Activated B cell treated with CpG ODN at 0.5 μM for 24 hours (primary cell): Measurements from ENCODE around the gene FCGBP. TPM values are rescaled to one million over a fixed set of nuclear protein-coding genes. Genes with fewer than 3 reads are reported as not detected.

ENCODE experiments used
- ATAC-seq: fragments of 200-7000 bp; cut with Tn5 transposase; one replicate; pipeline ENCODE4 v1.10.0; 2021; ENCODE audit warnings: low read depth, mild to moderate bottlenecking, moderate library complexity
- CTCF ChIA-PET: fragments of 350-600 bp; sonication (Branson Sonifier 250); formaldehyde crosslinking; loops from one replicate; lab custom pipeline; 2021; ENCODE audit warnings: antibody characterized with exemption; lab: Charles Lee
- POLR2A ChIA-PET: fragments of 350-600 bp; sonication (Branson Sonifier 250); formaldehyde crosslinking; loops from one replicate; lab custom pipeline; 2021; ENCODE audit warnings: antibody characterized with exemption; lab: Charles Lee
- DNase-seq: peaks from one replicate; pipeline ENCODE4 v3.0.0; 2022
- H3K27ac Mint-ChIP-seq: one replicate; pipeline ENCODE4 v1.8.0; 2020; ENCODE audit warnings: mixed read lengths
- H3K27me3 Mint-ChIP-seq: one replicate; pipeline ENCODE4 v1.8.0; 2021; ENCODE audit warnings: mixed read lengths
- H3K36me3 Mint-ChIP-seq: one replicate; pipeline ENCODE4 v1.8.0; 2021; ENCODE audit warnings: low read depth, mixed read lengths
- H3K4me1 Mint-ChIP-seq: one replicate; pipeline ENCODE4 v1.8.0; 2021; ENCODE audit warnings: mixed read lengths
- H3K4me3 Mint-ChIP-seq: one replicate; pipeline ENCODE4 v1.8.0; 2020; ENCODE audit warnings: mild to moderate bottlenecking, mixed read lengths
- H3K9me3 Mint-ChIP-seq: one replicate; pipeline ENCODE4 v1.8.0; 2020; ENCODE audit warnings: mixed read lengths
- CTCF ChIP-seq: fragments of 200-600 bp; IDR thresholded peaks from one replicate; pipeline ENCODE4 v1.8.0; 2022; ENCODE audit warnings: antibody characterized with exemption, mild to moderate bottlenecking
- intact Hi-C: fragments of 100-400 bp; cut with micrococcal nuclease; formaldehyde crosslinking; loops from one replicate; pipeline ENCODE4 v1.15.1; 2024
- total RNA-seq: library from RNA; stranded (reverse); gene quantifications from 2 replicates; pipeline ENCODE4 v1.2.3, GENCODE V29; 2022

The FCGBP gene
- total RNA-seq, 1 donor from 2014 or later, result 6.1 TPM

GRCh38 chr19:39924389-39924788 lies 10.0 kb downstream of the FCGBP start:
- H3K36me3 Mint-ChIP-seq, result peaks cover 4% of the 10 kb centered on the region
- TF ChIP-seq CTCF, result no peak
- H3K4me1 Mint-ChIP-seq, result no peaks in the 10 kb centered on the region
- H3K27me3 Mint-ChIP-seq, result no peaks in the 10 kb centered on the region
- ChIA-PET CTCF (interaction anchor here (2.5 kb wide), 1 partner anchor 46 kb away, joined by 10 read pairs; the partner anchor contains the start of gene PSMC4), POLR2A (interaction anchor here (1.4 kb wide), 1 partner anchor 46 kb away, joined by 3 read pairs; the partner anchor contains the start of gene PSMC4)
- intact Hi-C loops, result no loop called here
- DNase-seq, result no peak
- H3K27ac Mint-ChIP-seq, result no peak overlapping the region
- peaks cover 3% of the 10 kb centered on the region for H3K9me3 Mint-ChIP-seq
- no peak overlapping the region for H3K4me3 Mint-ChIP-seq
- no peak for ATAC-seq

GRCh38 chr19:39923862-39924261 lies 10.6 kb downstream of the FCGBP start:
- no peak overlapping the region for H3K4me3 Mint-ChIP-seq
- H3K9me3 Mint-ChIP-seq, result peaks cover 4% of the 10 kb centered on the region
- ATAC-seq (no peak), DNase-seq (no peak)
- ChIA-PET POLR2A (interaction anchor here (0.6 to 1.4 kb wide), 2 partner anchors 47 to 125 kb away, joined by 3 to 6 read pairs; partner anchors contain the start of gene PSMC4), CTCF (interaction anchor here (2.5 kb wide), 1 partner anchor 47 kb away, joined by 10 read pairs; the partner anchor contains the start of gene PSMC4)
- no peaks in the 10 kb centered on the region for H3K4me1 Mint-ChIP-seq
- H3K36me3 Mint-ChIP-seq, result peaks cover 5% of the 10 kb centered on the region
- H3K27me3 Mint-ChIP-seq, result no peaks in the 10 kb centered on the region
- H3K27ac Mint-ChIP-seq, result no peak overlapping the region
- intact Hi-C loops, result no loop called here
- no peak for TF ChIP-seq CTCF

GRCh38 chr19:39919976-39920375 lies 14.5 kb downstream of the FCGBP start:
- Mint-ChIP-seq H3K4me3 (no peak overlapping the region), H3K4me1 (peaks cover 9% of the 10 kb centered on the region), H3K9me3 (peaks cover 4% of the 10 kb centered on the region), H3K36me3 (peaks cover 5% of the 10 kb centered on the region), H3K27ac (no peak overlapping the region), H3K27me3 (peaks cover 5% of the 10 kb centered on the region)
- intact Hi-C loops, result no loop called here
- ATAC-seq, result no peak
- ChIA-PET POLR2A (interaction anchor here (0.9 kb wide), 1 partner anchor 51 kb away, joined by 4 read pairs; the partner anchor contains the start of gene PSMC4), CTCF (interaction anchor here (1.5 kb wide), 1 partner anchor 51 kb away, joined by 7 read pairs; the partner anchor contains the start of gene PSMC4)
- no peak for DNase-seq
- no peak for TF ChIP-seq CTCF

GRCh38 chr19:39918183-39918651 lies 16.2 kb downstream of the FCGBP start:
- ChIA-PET POLR2A (no interaction called here), CTCF (interaction anchor here (1.0 kb wide), 1 partner anchor 53 kb away, joined by 3 read pairs; the partner anchor contains the start of gene PSMC4)
- ATAC-seq, result no peak
- no peak for TF ChIP-seq CTCF
- no peak for DNase-seq
- Mint-ChIP-seq H3K27ac (no peak overlapping the region), H3K27me3 (peaks cover 5% of the 10 kb centered on the region), H3K36me3 (peaks cover 5% of the 10 kb centered on the region), H3K9me3 (peaks cover 4% of the 10 kb centered on the region), H3K4me1 (peaks cover 9% of the 10 kb centered on the region), H3K4me3 (no peak overlapping the region)
- intact Hi-C loops, result no loop called here

GRCh38 chr19:39917561-39918182 lies 16.8 kb downstream of the FCGBP start:
- no peak for TF ChIP-seq CTCF
- ChIA-PET CTCF (interaction anchor here (1.0 kb wide), 1 partner anchor 53 kb away, joined by 3 read pairs; the partner anchor contains the start of gene PSMC4), POLR2A (no interaction called here)
- no peak overlapping the region for H3K27ac Mint-ChIP-seq
- H3K27me3 Mint-ChIP-seq, result peaks cover 5% of the 10 kb centered on the region
- H3K4me1 Mint-ChIP-seq, result peaks cover 9% of the 10 kb centered on the region
- DNase-seq (no peak), ATAC-seq (no peak)
- H3K4me3 Mint-ChIP-seq, result no peak overlapping the region
- intact Hi-C loops, result no loop called here
- peaks cover 4% of the 10 kb centered on the region for H3K9me3 Mint-ChIP-seq
- peaks cover 5% of the 10 kb centered on the region for H3K36me3 Mint-ChIP-seq
